ENCODE data around the gene ZNF335.
"Not testable (repeated sequence)": the region's sequence is repeated elsewhere in the genome, so short reads cannot be mapped to it uniquely, and the experiment has no call there.

Gene ZNF335

GRCh38 chr20:45993197-45993951, 21.4 kb upstream of the ZNF335 start:
- ATAC-seq: peak; percentile 92
- TF ChIP-seq TSHZ2 (CRISPR knock-in tag; IDR thresholded peaks at IDR 0.05): no peak
- no peak for TF ChIP-seq POU6F1 (CRISPR knock-in tag; IDR thresholded peaks at IDR 0.05; ENCODE audit: borderline replicate concordance, low read depth)
- peak; percentile 99 for TF ChIP-seq ZFP3 (CRISPR knock-in tag; IDR thresholded peaks at IDR 0.05)

- no peak for ATAC-seq
- TF ChIP-seq TOX (CRISPR knock-in tag; IDR thresholded peaks at IDR 0.05; ENCODE audit: borderline replicate concordance): no peak
Measured at GRCh38 chr20:45991616-45992015, 19.6 kb upstream of the ZNF335 start.

GRCh38 chr20:45988830-45989229, 16.8 kb upstream of the ZNF335 start:
- ATAC-seq: not testable (repeated sequence)

- TF ChIP-seq CREB5 (CRISPR knock-in tag; IDR thresholded peaks at IDR 0.05; ENCODE audit: low read depth) (no peak), ZNF70 (CRISPR knock-in tag; IDR thresholded peaks at IDR 0.05) (no peak), CSRNP3 (CRISPR knock-in tag; IDR thresholded peaks at IDR 0.05) (no peak), TCF4 (CRISPR knock-in tag; IDR thresholded peaks at IDR 0.05; ENCODE audit: borderline replicate concordance) (no peak), ZC3H10 (CRISPR knock-in tag; IDR thresholded peaks at IDR 0.05) (no peak), ZNF565 (CRISPR knock-in tag; conservative IDR thresholded peaks at IDR 0.05; ENCODE audit: low read depth) (no peak)
- peak; percentile 99 for ATAC-seq
Measured at GRCh38 chr20:45987108-45987780, 15.2 kb upstream of the ZNF335 start.

- TF ChIP-seq ZNF8 (CRISPR knock-in tag; IDR thresholded peaks at IDR 0.05) (no peak), ZFP3 (CRISPR knock-in tag; IDR thresholded peaks at IDR 0.05) (no peak), PATZ1 (CRISPR knock-in tag; IDR thresholded peaks at IDR 0.05; ENCODE audit: borderline replicate concordance) (no peak), GLIS3 (CRISPR knock-in tag; IDR thresholded peaks at IDR 0.05) (no peak), OSR1 (CRISPR knock-in tag; IDR thresholded peaks at IDR 0.05) (no peak), CSRNP3 (CRISPR knock-in tag; IDR thresholded peaks at IDR 0.05) (no peak), TSHZ2 (CRISPR knock-in tag; IDR thresholded peaks at IDR 0.05) (no peak), ARNTL (CRISPR knock-in tag; IDR thresholded peaks at IDR 0.05; ENCODE audit: borderline replicate concordance, low read depth) (no peak), CSDC2 (CRISPR knock-in tag; IDR thresholded peaks at IDR 0.05) (no peak), ISL1 (CRISPR knock-in tag; IDR thresholded peaks at IDR 0.05) (no peak), ZFP30 (CRISPR knock-in tag; IDR thresholded peaks at IDR 0.05) (no peak), TCF4 (CRISPR knock-in tag; IDR thresholded peaks at IDR 0.05; ENCODE audit: borderline replicate concordance) (no peak), ZNF565 (CRISPR knock-in tag; conservative IDR thresholded peaks at IDR 0.05; ENCODE audit: low read depth) (no peak), ESRRG (CRISPR knock-in tag; IDR thresholded peaks at IDR 0.05) (no peak)
- ATAC-seq: peak; percentile 34; the same call in 2 of the 3 replicates
Measured at GRCh38 chr20:45985573-45985972, 13.6 kb upstream of the ZNF335 start.
